Measurements from ENCODE around the gene ARHGEF10L.

The ARHGEF10L gene

DNA sequence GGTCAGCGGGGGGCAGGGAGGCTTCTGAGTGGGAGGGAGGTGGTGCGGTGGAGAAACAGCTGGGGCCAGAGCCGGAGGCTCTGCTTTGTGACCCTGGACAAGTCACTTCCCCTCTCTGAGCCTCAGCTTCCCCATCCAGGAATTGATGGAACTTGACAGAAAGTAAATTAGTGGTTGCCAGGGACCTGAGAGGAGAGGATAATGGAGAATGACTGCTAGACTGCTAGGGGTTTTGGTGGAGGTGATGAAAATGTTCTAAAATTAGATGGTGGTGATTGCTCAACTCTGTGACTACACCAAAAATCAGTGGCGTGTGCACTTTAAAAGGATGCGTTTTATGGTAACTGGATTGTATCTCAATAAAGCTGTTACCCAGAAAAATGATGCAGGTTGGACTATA is 100.9 kb downstream of the ARHGEF10L start:
- DNase-seq = no peak

DNA sequence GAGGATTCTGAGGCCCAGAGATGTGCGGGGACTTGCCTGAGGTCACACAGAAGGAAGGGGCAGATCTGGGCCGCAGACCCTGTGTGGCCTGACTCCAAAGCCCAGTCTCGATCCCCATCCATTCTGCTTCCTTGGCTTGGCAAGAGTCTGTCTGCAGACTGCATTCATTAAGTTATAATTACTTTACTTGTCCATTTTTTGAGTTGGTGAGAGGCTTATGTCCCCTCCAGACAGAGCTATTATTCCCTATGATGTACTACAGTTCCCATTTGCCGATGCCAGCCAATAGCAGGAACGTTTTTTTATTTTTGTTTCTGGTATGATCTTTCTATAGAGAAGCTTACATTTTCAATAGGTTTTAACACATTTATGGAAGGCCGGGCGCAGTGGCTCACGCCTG is 101.5 kb downstream of the ARHGEF10L start:
- DNase-seq = no peak

DNA sequence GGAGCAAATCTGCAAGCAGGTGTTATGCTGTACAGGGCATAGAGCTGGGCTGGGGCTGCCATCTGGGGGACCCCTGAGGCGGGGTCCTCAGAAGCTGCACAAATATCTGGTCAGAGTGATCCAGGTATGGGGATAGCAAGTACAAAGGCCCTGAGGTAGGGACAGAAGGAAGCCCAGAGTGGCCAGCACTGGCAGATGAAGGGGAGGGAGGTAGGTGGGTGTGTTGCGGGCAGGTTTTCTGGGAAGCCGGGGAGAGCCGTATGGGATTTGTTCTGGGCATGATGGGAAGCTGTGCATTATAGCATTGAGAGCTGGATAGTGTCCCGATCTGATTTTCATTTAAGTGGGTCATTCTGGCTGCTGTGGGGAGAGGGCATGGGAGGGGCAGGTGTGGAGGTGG is 102.7 kb downstream of the ARHGEF10L start:
- no peak for DNase-seq

DNA sequence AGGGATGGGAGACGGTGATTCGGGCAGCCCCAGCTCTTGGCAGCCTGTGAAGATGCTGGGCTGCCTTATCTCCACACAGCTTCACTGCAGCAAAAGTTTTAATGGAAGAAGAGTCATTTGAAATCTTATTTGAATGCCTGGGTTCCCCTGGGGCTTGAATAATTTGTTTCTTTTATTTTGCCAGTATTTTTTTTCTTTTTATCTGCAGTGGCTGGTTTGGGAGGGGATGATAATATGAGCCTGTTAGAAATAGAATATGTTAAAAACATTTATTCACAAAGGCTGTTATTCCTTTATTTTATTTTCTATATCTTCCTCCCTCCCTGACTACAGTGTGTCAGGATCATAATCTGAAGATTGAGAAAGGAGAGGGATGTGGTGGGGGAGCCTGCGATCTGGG is 103.4 kb downstream of the ARHGEF10L start:
- DNase-seq = no peak

DNA sequence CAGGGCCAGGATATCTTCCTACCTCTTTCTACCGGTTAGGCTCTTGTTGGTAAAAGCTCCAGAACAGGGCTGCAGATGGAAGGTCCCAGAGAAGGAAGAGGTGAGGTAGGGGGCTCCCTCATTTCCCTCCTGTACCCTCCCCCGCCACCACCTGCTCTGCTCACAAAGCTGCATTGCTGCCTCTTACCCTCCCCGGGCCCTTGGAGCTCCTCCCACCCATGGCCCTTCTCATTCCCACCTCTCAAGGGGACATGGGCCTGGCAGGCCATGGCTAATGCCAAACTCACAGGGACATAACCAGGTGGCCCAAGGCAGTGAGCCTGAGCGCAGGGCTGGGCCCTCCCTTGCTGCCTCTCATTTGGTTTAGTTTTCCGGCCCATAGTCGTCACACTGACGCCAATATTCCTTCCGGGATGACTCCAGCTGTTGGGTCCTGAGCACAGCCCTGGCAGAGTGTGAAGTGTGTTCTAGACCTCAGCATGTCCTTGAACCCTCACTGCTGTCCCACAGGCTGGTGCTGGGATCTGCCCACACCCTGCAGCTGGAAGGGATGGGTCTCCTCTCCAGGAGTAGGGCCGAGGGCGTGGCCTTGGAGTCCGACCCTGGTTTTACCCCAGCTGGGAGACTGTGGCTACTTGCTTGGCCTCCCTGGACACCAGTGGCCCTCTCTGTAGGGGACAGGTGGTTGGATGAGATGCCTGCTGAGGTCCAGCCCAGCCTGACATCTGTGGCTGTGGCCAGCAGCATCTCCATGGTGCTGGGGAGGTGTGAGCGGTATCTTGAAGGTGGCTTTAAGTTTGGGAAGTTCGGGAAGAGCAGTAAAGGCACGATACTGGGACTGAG is 104.6 kb downstream of the ARHGEF10L start:
- no peak for DNase-seq

DNA sequence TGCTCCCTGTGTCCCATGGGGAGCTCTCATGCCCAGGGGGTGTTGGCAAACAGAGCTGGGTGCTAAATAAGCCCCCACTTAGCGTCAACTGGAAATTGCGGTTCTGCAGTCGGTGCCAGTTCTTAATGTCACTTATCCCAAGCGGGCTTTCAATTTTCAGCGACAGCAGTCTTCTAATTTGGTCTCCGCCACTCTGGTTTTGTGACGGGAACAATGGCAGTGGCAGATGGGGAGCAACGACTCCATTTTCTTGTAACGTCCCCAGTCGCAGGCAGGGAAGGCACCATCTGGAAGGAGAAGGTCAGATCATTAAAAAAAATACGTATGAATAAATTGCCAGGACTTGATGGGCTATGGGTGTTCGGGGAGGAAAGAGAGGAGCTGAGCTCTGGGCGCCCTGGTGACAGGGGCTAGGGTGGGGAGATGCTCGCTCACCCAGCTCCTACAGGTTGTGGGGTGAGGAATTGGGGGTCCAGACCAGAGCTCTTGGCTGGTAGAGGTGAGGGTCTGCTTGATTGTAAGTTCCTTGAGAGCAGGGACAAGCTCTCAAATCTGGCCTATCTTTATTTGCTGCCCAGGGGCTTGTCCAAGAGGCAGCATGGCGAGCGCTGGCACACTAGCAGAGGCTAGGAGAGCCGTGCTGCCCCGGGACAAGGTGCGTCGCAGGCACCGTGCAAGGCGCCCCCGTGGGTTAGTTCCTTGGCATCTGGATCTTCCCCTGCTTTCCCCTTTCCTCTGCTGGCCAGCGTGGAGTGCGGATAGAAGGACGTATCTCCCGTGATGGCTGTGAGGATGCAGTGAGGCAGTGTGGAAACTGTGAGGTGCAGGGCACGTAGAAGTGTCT is 105.8 kb downstream of the ARHGEF10L start:
- no peak for DNase-seq

DNA sequence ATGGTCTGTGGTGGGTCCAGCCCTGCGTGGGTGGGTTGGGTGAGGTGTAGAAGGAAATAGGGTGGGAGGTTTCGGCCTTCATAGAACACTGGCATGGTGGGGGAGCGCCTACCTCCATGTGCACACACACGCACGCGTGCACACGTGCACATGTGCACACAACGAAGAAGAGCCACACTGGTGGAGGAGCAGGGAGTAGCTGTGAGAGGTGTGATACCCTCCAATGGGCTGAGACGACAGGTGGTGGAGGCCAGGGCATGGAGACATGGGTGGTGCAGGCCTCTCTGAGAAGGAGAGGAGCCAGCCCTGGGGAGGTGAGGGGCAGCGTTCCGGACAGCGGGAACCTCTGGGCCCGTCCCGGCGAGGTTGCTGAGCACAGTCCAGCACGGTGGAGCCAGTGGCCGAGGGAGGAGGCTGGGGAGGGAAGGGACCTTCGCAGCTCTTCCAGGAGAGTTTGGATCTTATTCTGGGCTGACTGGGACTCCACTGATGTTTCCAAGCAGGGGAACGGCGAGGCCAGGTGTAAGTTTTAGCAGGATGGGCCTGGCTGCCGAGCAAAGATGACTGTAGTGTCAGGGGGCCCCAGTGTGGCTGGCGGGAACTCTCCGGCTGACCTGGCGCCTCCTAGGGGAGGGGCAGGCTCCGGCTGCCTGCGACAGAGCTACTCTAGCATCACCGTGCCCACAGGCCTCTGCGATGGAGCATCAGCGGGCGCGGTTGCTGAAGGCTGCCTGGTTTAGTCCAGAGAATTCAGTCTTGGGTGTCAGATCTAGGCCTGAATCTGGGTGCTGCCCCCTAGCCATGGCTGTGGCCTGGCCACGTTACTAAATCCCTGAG is 107.2 kb downstream of the ARHGEF10L start:
- no peak for DNase-seq

DNA sequence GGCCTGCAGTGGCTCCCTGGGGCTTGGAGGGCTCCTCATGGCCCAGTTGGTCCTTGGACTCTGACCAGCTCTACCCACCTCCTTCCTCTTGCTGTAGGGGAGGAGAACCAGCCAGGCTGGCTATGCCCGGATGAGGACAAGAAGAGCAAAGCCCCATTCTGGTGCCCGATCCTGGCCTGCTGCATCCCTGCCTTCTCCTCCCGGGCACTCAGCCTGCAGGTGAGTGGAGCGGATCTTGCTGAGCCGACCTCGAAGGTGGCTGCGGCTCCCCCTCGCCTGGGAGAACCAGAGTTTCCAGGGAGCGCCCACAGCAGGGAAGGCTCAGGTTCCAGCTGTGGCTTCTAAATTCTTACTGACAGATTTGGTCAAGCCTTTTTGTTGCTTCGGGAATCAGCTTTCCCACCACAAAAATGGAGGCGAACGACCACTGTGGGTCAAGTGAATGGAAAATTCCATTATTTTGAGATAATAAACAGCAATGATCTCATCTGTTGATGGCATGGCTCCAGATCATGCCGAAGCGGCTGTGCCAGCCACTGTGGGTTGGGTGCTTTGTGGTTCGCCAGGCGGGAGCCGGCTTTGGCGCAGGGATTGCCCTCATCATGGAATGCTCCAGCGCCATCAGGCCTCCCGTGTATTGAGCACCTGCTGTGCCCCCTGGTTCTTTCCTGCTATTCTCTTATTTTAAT is 109.1 kb downstream of the ARHGEF10L start:
- DNase-seq = peak; percentile 14 to 48

DNA sequence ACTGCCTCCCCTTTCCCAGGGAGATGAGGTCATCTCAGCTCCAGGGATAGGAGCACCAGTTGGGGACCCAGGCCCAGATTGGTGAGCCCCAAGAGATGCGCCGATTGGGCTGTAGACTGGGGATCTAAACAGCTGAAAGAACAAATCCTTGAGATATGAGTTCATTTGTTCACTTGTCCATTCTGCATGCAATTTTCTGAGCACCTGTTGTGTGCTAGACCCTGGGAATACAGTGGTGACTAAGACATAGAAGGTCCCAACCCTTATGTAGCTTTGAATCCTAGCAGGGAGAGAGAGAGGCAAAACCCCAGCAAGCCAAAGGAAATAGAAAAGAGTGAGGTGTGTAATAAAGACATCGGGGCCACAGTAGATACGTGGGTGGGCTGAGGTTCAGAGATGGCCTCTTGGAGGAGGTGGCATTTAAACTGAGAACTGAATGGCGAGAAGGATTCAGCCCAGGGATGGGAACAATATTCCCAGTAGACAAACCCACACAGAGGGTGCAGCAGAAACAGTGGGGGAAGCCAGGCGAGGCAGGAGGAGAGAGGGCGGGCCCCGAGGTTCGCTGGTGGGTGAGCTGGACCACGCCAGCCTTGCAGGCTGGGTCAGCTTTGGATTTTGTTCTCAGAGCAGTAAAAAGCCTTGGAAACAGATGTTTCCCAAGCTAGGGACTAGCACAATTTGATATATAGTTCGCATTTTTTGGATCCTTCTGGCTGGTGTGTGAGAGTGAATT is 110.0 kb downstream of the ARHGEF10L start:
- no peak for DNase-seq

DNA sequence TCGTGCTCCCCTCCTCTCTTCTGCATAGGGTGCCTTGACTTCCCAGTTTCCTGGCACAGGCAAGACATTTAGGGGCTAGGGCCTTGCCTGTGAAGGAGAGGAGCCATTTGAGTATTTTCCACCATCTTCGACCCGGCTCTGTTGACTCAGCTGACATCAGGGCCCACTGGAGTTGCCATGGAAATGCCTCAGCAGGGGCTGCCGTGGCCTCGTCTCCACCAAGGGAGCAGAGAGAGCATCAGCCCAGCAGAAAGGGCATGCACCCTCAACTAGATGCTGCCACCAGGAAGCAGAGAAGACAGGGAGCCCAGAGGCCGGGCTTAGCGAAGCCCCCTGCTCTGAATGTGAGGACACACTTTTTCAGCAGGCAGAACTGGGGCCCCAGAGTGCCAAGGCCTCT is 113.8 kb downstream of the ARHGEF10L start:
- no peak for DNase-seq

DNA sequence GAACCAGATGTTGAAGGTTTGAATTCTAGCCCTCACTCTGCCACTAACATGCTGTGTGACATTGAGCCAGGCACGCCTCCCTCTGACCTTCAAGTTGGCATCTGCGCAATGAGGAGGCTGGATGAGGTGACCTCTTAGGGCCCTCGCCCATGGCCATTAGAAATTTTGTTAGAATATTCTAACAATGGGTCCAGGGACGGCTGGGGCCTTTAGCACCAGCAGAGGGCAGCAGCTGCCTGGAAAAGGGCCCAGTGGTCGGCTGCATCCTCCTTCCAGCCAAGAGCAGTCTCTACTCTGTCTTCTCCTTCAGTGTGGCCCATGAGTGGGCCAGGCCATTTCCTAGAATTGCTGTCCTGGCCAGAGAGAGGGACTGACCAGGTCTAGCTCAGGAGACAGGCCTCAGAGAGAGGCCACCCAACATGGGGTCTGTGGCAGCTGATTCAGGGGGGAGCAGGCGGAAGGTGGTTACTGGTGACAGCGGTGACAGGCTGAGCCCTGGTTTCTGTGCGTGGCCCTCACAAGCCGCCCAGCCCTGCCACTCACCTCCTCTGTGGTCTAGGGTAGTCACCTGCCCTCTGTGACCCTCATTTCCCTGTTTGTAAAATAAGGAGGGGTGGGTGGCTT is 114.3 kb downstream of the ARHGEF10L start:
- DNase-seq = no peak

DNA sequence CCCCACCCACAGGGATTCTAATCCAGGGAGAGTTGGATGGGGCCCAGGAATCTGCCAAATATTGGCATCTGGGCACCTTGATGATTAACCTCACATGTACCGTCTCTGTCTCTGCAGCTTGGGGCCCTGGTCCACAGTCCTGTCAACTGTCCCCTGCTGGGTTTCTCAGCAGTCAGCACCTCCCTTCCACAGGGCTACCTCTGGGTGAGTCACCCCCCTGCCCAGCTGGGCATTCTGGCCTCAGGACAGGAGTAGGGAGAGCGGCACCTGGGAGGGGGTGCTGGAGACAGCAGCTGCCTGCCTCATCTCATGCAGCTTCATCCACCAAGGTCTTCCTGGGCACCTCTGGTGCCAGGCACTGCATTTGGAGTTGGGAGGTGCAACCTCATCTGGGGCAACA is 115.0 kb downstream of the ARHGEF10L start:
- no peak for DNase-seq

DNA sequence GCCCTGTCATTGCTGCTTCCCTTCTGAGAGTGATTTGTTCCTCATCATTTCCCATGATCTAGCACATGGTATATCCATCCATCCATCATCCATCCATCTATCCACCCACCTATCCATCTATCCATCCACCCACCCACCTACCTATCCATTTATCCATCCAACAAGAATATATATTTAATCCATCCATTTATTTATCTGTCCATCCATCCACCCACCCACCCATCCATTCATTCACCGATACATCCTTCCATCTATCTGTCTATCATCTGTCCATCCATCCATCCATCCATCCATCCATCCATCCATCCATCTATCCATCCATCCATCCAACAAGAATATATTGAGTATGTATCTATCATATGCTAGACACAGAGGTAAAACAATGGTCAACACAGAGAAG is 115.7 kb downstream of the ARHGEF10L start:
- DNase-seq = no peak

DNA sequence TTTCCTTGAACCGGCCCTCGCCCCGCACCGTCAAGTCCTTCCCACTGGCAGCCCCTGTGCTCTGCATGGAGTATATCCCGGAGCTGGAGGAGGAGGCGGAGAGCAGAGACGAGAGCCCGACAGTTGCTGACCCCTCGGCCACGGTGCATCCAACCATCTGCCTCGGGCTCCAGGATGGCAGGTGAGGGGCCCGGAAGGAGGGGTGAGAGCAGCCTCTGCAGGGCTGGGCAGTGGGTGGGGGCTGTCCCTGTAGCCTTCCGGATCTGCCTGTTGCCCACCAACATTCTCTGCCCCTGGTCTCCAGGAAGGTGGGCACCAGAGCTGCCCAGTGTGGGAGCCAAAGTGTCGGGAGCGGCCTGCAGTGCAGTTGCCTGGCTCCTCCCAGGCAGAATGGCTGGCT is 116.4 kb downstream of the ARHGEF10L start:
- no peak for DNase-seq

DNA sequence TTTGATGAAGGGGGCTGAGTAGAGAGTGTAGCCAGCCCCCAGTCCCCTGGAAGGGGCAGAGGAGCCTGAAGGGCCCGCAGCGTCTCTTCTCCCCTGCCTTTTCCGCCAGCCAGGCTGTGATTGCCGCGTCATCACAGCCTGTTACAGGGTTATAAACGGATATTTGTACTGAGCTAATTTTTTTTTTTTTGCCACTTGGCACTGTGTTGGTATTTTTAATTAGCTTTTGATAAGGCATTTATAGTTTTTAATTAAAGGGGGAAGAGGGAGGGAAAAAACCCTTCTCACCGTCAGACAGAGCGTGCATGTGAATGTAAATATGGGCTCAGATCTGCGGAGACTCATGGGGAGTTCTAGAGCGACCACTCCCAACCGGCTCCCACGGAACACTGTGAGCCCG is 117.9 kb downstream of the ARHGEF10L start:
- no peak for DNase-seq

DNA sequence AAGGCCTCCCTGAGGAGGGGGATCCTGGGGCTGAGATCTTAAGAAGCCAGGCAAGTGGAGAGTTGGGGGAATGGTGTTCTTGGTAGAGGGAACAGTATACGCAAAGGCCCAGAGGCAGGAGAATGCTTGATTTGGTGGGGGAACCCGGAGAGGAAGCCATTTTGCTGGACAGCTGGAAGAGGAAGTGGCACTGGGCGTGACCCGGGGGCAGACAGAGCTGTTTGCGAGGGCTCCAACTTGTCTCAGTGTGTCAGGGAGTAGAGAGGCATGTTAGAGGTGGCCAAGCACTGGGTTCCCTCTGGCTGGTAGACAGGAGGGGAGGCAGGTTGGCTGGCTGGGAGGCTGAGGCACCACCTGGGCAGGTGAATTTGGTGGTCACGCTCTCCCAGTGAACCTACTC is 119.3 kb downstream of the ARHGEF10L start:
- no peak for DNase-seq

DNA sequence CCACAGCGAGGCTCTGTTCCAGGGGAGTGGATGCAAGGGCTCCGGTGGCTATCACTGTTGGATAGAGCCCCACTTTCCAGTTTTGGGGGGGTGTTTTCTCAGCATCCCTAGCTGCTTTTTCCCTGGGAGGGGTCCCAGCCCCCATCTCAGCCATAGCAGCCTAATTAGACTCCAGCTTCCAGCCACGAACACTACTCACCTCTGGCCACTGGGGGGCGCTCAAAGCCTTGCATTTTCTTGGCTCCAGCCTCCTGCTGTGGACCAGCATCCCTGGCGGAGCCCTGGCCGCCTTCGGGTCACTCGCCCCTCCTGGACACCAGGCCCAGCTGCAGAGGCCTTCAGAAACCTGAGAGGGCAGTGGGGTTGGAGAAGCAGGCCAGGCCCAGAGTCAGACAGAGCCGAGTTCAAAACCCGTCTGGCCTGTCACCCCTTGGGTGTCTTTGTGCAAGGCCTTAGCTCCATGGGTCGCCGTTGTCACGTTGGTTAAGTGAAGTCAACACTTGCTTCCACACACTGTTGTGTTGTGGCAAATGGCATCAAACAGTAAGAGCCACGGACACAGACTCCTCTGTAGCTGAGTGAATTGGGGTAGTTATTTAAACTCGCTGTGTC is 122.2 kb downstream of the ARHGEF10L start:
- DNase-seq = peak; percentile 20 to 68

DNA sequence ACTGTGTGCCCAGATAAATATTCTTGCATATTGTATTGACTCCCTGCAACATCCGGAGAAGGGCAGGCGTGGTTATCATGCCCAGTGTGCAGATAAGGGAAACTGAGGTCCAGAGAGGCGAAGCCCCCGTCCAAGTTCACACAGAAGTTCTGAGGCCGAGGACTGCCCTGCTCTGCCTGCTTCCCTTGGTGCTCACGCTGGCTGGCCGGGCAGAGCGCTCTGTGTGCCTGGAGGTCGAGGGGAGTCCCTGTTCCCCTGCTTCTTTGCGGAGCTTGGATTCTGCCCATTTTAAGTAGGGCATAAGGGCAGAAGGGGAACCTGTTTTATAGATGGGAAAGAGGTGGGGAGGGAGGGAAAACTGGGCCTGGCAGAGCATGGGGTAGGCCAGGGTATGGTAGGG is 122.8 kb downstream of the ARHGEF10L start:
- DNase-seq = no peak

DNA sequence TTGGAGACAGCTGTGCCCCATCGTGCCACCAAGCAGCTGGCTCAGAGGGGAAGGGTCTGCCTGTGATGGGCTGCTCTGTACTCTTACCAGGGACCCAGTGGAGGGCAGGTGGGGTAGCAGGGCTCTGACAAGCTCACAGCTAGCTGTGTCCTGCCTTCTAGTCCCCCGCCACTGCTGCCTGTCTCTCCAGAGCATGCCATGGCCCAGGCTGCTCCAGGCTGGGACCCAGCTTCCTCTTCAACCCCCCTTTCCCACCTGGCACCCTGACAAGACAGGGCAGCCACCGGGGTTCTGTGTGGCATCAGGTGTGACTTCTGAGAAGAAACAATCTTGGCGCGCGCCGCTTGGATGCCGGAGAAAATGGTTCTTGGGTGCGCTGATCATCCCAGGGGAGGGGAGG is 123.3 kb downstream of the ARHGEF10L start:
- no peak for DNase-seq

DNA sequence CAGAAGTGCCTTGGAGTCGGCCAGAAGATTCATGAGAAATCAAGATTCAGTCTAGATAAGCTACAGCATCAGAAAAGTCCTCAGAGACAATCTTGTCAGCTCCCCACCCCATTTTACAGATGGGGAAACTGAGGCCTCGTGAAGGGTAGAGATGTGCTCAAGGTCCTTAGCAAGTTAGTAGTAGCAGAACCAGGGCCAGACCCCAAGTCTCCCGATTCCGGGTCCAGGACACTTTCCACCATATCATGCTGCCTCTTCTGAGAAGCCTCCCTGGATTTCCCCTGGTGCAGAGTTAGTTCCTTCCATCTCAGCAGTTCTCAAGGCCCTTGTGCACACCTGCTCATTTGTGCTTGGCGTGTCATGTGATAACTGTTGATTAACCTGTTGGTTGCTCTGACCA is 124.1 kb downstream of the ARHGEF10L start:
- no peak for DNase-seq

DNA sequence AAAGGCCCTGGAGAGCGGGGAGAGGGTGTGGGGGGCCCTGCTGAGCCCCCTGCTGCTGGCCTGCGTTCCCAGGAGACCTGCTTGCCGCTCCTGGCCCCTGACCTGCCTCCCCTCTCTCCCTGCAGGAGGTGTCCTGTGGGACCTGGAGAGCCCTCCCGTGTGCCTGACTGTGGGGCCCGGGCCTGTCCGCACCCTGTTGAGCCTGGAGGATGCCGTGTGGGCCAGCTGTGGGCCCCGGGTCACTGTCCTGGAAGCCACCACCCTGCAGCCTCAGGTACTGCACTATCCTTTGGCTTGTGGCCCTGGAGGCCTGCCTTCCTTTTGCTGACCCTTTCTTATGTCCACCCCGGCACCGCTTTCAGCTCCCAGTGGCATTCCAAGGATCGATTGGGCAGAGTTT is 124.8 kb downstream of the ARHGEF10L start:
- no peak for DNase-seq

All from cerebellar nuclear complex (tissue), 1 donor.